Caco-2 (cell line): ENCODE results near the gene MCTP1. TPM values are rescaled to one million over a fixed set of nuclear protein-coding genes. Genes with fewer than 3 reads are reported as not detected.

ENCODE experiments used
- BruUV-seq: library from RNA; stranded (reverse); fragments of 400-500 nt; replicated peaks from 2 replicates; lab custom pipeline; 2021; lab: Mats Ljungman, UMichigan
- CTCF ChIA-PET: fragments of 300-600 bp; sonication (Branson Sonifier 250); formaldehyde crosslinking; loops from one replicate; lab custom pipeline; 2022; ENCODE audit warnings: antibody characterized with exemption; lab: Charles Lee
- POLR2A ChIA-PET: fragments of 300-600 bp; sonication (Branson Sonifier 250); formaldehyde crosslinking; loops from one replicate; lab custom pipeline; 2022; ENCODE audit warnings: antibody characterized with exemption; lab: Charles Lee
- DNase-seq, 2 experiments: peaks; one replicate each; pipeline versions ENCODE4 v3.0.0 to v3.0.0-alpha.2; 2020 to 2022
- H3K27me3 ChIP-seq: replicated peaks from 2 replicates; pipeline ENCODE4 v1.6.0; 2011; ENCODE audit warnings: low read length; ENCODE audit not compliant: control insufficient read depth, insufficient read depth
- H3K36me3 ChIP-seq: 2 replicates; pipeline ENCODE4 v1.5.1; 2011; ENCODE audit warnings: low read length; ENCODE audit not compliant: control insufficient read depth, insufficient read depth
- H3K4me1 ChIP-seq: fragments of 250-450 bp; sonication (Bioruptor Pico); 2 replicates; pipeline ENCODE4 v1.5.1; 2020; ENCODE audit warnings: mild to moderate bottlenecking
- H3K4me3 ChIP-seq: 2 replicates; pipeline ENCODE4 v1.5.1; 2011; ENCODE audit warnings: low read depth, mild to moderate bottlenecking, control low read depth, low read length
- H3K9me3 ChIP-seq: fragments of 250-450 bp; sonication (Bioruptor Pico); 2 replicates; pipeline ENCODE4 v1.5.1; 2020; ENCODE audit warnings: mild to moderate bottlenecking, moderate library complexity
- H3K27ac Mint-ChIP-seq: one replicate; pipeline ENCODE4 v1.8.0; 2022; ENCODE audit warnings: mixed read lengths; ENCODE audit not compliant: unreplicated experiment
- H3K27me3 Mint-ChIP-seq: one replicate; pipeline ENCODE4 v1.8.0; 2022; ENCODE audit warnings: mixed read lengths; ENCODE audit not compliant: insufficient read depth, unreplicated experiment
- H3K36me3 Mint-ChIP-seq: one replicate; pipeline ENCODE4 v1.8.0; 2022; ENCODE audit warnings: mild to moderate bottlenecking, mixed read lengths; ENCODE audit not compliant: insufficient read depth, unreplicated experiment
- H3K4me1 Mint-ChIP-seq: one replicate; pipeline ENCODE4 v1.8.0; 2022; ENCODE audit warnings: low read depth, mixed read lengths; ENCODE audit not compliant: unreplicated experiment
- H3K4me3 Mint-ChIP-seq: one replicate; pipeline ENCODE4 v1.8.0; 2022; ENCODE audit warnings: mild to moderate bottlenecking, moderate library complexity, mixed read lengths; ENCODE audit not compliant: unreplicated experiment
- H3K9me3 Mint-ChIP-seq: one replicate; pipeline ENCODE4 v1.8.0; 2022; ENCODE audit warnings: mixed read lengths; ENCODE audit not compliant: unreplicated experiment
- CTCF ChIP-seq, 2 experiments: fragments of 200-600 bp in 1 of 2; IDR thresholded peaks; 1 replicate in 1 of 2; 2 replicates in 1 of 2; pipeline versions ENCODE4 v1.5.1 to v1.8.0; 2011 to 2022; ENCODE audit warnings: antibody characterized with exemption in 1 of 2, control low read depth in 1 of 2, inconsistent platforms in 1 of 2, low read depth in 1 of 2, low read length in 1 of 2, mild to moderate bottlenecking in 1 of 2, moderate library complexity in 1 of 2; ENCODE audit not compliant: insufficient read depth in 1 of 2, severe bottlenecking in 1 of 2, unreplicated experiment in 1 of 2
- intact Hi-C: fragments of 100-400 bp; cut with micrococcal nuclease; formaldehyde crosslinking; loops from one replicate; pipeline ENCODE4 v1.10.0; 2022; ENCODE audit not compliant: unreplicated experiment
- total RNA-seq: library from RNA; stranded (reverse); gene quantifications from 2 replicates; pipeline ENCODE4 v1.2.3, GENCODE V29; 2022

MCTP1 gene
- total RNA-seq, 1 experiment from 2014 or later, result 3.2 TPM

- no peaks in the 10 kb centered on the region for H3K36me3 ChIP-seq
- TF ChIP-seq CTCF (IDR thresholded peaks at IDR 0.05; ENCODE audit: insufficient read depth in 1 of 2, low read depth in 1 of 2, low read length in 1 of 2, severe bottlenecking in 1 of 2, unreplicated experiment in 1 of 2), result no peak
- H3K4me3 ChIP-seq, result no peak overlapping the region
- ChIA-PET POLR2A (no interaction called here), CTCF (no interaction called here)
- Mint-ChIP-seq H3K27me3 (peaks cover 14% of the 10 kb centered on the region), H3K27ac (no peak overlapping the region), H3K4me3 (no peak overlapping the region), H3K36me3 (no peaks in the 10 kb centered on the region), H3K4me1 (no peaks in the 10 kb centered on the region), H3K9me3 (no peaks in the 10 kb centered on the region)
- DNase-seq, result no peak
- intact Hi-C loops, result no loop called here
- H3K27me3 ChIP-seq, result no peaks in the 10 kb centered on the region
- H3K4me1 ChIP-seq, result no peaks in the 10 kb centered on the region
- no peaks in the 10 kb centered on the region for H3K9me3 ChIP-seq
- no TSS peak for BruUV-seq
Measured at GRCh38 chr5:95057615-95058014, 227.3 kb downstream of the MCTP1 start.

DNA sequence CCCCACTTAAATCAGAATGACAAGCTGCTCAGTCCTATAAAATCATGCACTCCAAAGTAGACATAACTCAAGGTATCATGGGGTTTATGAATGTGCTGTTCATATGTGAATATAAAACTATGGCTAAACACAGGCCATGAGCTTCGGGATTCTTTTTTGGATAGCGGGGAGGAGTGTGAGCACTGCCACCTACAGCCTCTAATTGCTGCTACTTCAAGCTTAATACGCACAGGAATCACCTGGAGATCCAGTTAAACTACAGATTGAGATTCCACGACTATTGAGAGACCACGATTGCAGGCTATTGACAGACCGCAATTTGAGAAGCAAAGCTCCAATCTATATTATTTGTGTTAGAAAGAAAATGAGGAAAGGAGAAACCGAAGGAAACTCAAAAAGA lies 231.6 kb downstream of the MCTP1 start:
- Mint-ChIP-seq H3K9me3 (no peaks in the 10 kb centered on the region), H3K27ac (no peak overlapping the region), H3K36me3 (no peaks in the 10 kb centered on the region), H3K27me3 (peaks cover 7% of the 10 kb centered on the region), H3K4me1 (no peaks in the 10 kb centered on the region), H3K4me3 (no peak overlapping the region)
- CTCF ChIA-PET, result no interaction called here
- Histone ChIP-seq H3K36me3 (no peaks in the 10 kb centered on the region), H3K4me3 (no peak overlapping the region), H3K27me3 (no peaks in the 10 kb centered on the region), H3K4me1 (no peaks in the 10 kb centered on the region), H3K9me3 (no peaks in the 10 kb centered on the region)
- no TSS peak for BruUV-seq
- POLR2A ChIA-PET, result no interaction called here
- no peak for DNase-seq
- intact Hi-C loops, result no loop called here
- TF ChIP-seq CTCF (IDR thresholded peaks at IDR 0.05; ENCODE audit: insufficient read depth in 1 of 2, low read depth in 1 of 2, low read length in 1 of 2, severe bottlenecking in 1 of 2, unreplicated experiment in 1 of 2), result no peak

GRCh38 chr5:95050708-95051107 lies 234.2 kb downstream of the MCTP1 start:
- Mint-ChIP-seq H3K27me3 (peaks cover 7% of the 10 kb centered on the region), H3K27ac (no peak overlapping the region), H3K4me1 (no peaks in the 10 kb centered on the region), H3K4me3 (no peak overlapping the region), H3K9me3 (no peaks in the 10 kb centered on the region), H3K36me3 (no peaks in the 10 kb centered on the region)
- ChIA-PET POLR2A (no interaction called here), CTCF (no interaction called here)
- no TSS peak for BruUV-seq
- DNase-seq, result no peak
- no peak for TF ChIP-seq CTCF (IDR thresholded peaks at IDR 0.05; ENCODE audit: insufficient read depth in 1 of 2, low read depth in 1 of 2, low read length in 1 of 2, severe bottlenecking in 1 of 2, unreplicated experiment in 1 of 2)
- H3K4me3 ChIP-seq, result no peak overlapping the region
- no peaks in the 10 kb centered on the region for H3K36me3 ChIP-seq
- intact Hi-C loops, result no loop called here
- no peaks in the 10 kb centered on the region for H3K4me1 ChIP-seq
- H3K9me3 ChIP-seq, result no peaks in the 10 kb centered on the region
- no peaks in the 10 kb centered on the region for H3K27me3 ChIP-seq
